Heart left ventricle (tissue), 16 donors: ENCODE results near the gene SUPT20HL2. TPM values are rescaled to one million over a fixed set of nuclear protein-coding genes. Genes with fewer than 3 reads are reported as not detected.
"Not testable (repeated sequence)": the region's sequence is repeated elsewhere in the genome, so short reads cannot be mapped to it uniquely, and the experiment has no call there.

Experiments used
- ATAC-seq, 4 donors: fragments of 200-7000 bp; cut with Tn5 transposase; one replicate each; pipeline ENCODE4 v1.9.1; 2020 to 2022; ENCODE audit warnings: moderate library complexity in 4 of 4, mild to moderate bottlenecking in 3 of 4, moderate number of reproducible peaks in 1 of 4
- DNase-seq, 5 donors: peaks; one replicate each; pipeline ENCODE4 v3.0.0-alpha.2; 2020
- H3K27ac ChIP-seq, 12 donors: fragments of 200-600 bp; sonication (generic) in 4 of 12; one replicate each; pipeline versions ENCODE4 v1.5.0 to v1.8.0; 2016 to 2022; ENCODE audit warnings: mild to moderate bottlenecking in 2 of 12
- H3K27me3 ChIP-seq, 9 donors: fragments of 200-600 bp; sonication (generic) in 2 of 9; one replicate each; pipeline versions ENCODE4 v1.5.1 to v1.8.0; 2016 to 2022; ENCODE audit warnings: mild to moderate bottlenecking in 3 of 9
- H3K36me3 ChIP-seq, 9 donors: fragments of 200-600 bp; sonication (generic) in 2 of 9; one replicate each; pipeline versions ENCODE4 v1.5.0 to v1.8.0; 2018 to 2022; ENCODE audit warnings: mild to moderate bottlenecking in 2 of 9
- H3K4me1 ChIP-seq, 12 donors: fragments of 200-600 bp; sonication (generic) in 4 of 12; one replicate each; pipeline versions ENCODE4 v1.5.0 to v1.8.0; 2016 to 2022; ENCODE audit warnings: mild to moderate bottlenecking in 3 of 12
- H3K4me3 ChIP-seq, 12 donors: fragments of 200-600 bp; sonication (generic) in 4 of 12; one replicate each; pipeline versions ENCODE4 v1.5.0 to v1.8.0; 2017 to 2022; ENCODE audit warnings: mild to moderate bottlenecking in 9 of 12, moderate library complexity in 4 of 12
- H3K9me3 ChIP-seq, 12 donors: fragments of 200-600 bp; sonication (generic) in 4 of 12; one replicate each; pipeline versions ENCODE4 v1.5.0 to v1.8.0; 2016 to 2022; ENCODE audit warnings: mild to moderate bottlenecking in 1 of 12
- POLR2A ChIP-seq, 2 donors: fragments of 450-650 bp; IDR thresholded peaks; one replicate each; pipeline ENCODE4 v1.6.1; 2017; ENCODE audit warnings: antibody characterized with exemption in 2 of 2, mild to moderate bottlenecking in 2 of 2, moderate library complexity in 2 of 2
- WGBS, 4 donors: extraction: QIAGEN DNeasy Blood & Tissue Kit in 2 of 4; methylation state at CpG; one replicate each; pipeline versions ENCODE4 v1.1.5 to v1.1.7; 2013 to 2018; 5-methylcytosine and 5-hydroxymethylcytosine counted together
- intact Hi-C, 10 donors: fragments of 100-400 bp; cut with DNase I; formaldehyde crosslinking; loops; one replicate each; pipeline versions ENCODE4 v1.11.1 to v1.14.2; 2022
- long read RNA-seq, 3 donors: library from polyadenylated mRNA; unstranded; transcript quantifications; one replicate each; pipeline ENCODE4 v2.0.0, GENCODE V29; 2020 to 2021
- polyA plus RNA-seq, 2 donors: library from polyadenylated mRNA; stranded (reverse); fragments of 200-250 nt; gene quantifications; one replicate each; pipeline ENCODE4 v1.2.3, GENCODE V29; 2013
- total RNA-seq, 9 donors: library from RNA; depleted of rRNA in 2 of 9; stranded (reverse); fragments of >200 nt in 2 of 9; fragmentation: NEBNext Ultra II Directional in 3 of 9; extraction: Animal tissue kit (Norgen Biotek cat#: 25700) in 3 of 9; gene quantifications; one replicate each; pipeline versions ENCODE4 v1.1.0 to v1.2.4, GENCODE V29; 2016 to 2023
- TF ChIP-seq, protein P1 (sequence below), 12 donors: fragments of 200-600 bp; sonication (generic) in 4 of 12; IDR thresholded peaks; one replicate each; pipeline versions ENCODE4 v1.5.0 to v1.8.0; 2018 to 2022; ENCODE audit warnings: antibody characterized with exemption in 12 of 12, mild to moderate bottlenecking in 5 of 12
- donor health status: ischemic (EF 13 %, LVEDD 7.1; RV severe dilation, severe dysfunction).
- donor health status: healthy with polysubstance abuse.
- donor health status: DM: no; HTN: yes; CAD: no.
- donor health status: DM: no; HTN: no; CAD: no.
- donor health status: ischemic (EF 25% LVEDD 6.9; RV normal size, moderate dysfunction).
- donor health status: ischemic (EF 25% LVEDD 5.7; RV mildly dilated, moderate dysfunction).
- donor health status: healthy.
- donor health status: DM: yes; HTN: yes; CAD: no.
- donor health status: ischemic (EF 35%, LVEDD 5.7; RV mildly dilated, moderate dysfunction).
- donor health status: nonischemic (EF 11% LVEDD 7.7; RV severe dilation, severe dysfunction).
- donor health status: DM: yes; HTN: yes; CAD: no.
- donor health status: PGD.
- donor health status: ischemic (EF 29% LVEDD 5.4; RV normal size, mild dysfunction).
- donor health status: nonischemic (EF 23%, LVEDD 6.1; RV moderate dilation, normal function).

Gene SUPT20HL2
- total RNA-seq = under 1 TPM in 1 of 9 donors, not detected in 8; 0.22 TPM
- not detected for polyA plus RNA-seq
- long read RNA-seq, donor 1 = 0 reads
- long read RNA-seq, donor 2 = 0 reads
- long read RNA-seq, donor 3 = 0 reads

DNA sequence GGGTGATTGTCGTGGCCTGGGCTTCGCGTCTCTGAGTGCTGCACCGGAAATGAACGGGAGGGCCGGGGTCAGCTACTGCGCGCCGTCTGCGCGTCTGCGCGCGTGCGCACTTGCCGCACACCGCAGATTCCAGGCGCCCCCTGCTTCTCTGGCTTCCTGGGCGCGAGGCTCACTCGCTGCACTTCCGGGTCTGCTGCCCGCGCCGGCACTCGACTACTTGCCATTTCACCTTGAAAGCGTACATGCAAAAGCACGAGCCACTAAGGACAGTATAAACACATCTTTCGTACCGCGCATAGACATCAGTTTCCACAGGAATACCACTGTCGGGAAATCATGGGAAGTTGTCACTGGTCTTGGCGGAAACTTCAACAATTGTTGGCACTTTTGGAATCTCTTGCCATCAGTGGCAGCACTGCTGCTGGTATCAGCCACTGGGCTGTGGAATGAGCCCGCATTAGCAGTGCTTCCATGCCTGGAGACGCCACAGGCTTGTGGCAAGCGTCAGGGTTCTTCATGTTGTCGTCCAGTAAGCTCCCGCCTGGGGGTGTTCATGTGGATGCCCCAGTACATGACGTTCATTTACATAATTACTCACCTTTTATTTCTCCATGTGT lies at the start of gene SUPT20HL2:
Gene SUPT20HL2 (minus strand): TSS at position 51 of the 617 bp plus-strand sequence. CDS start 754 bp downstream, outside the sequence.
- Histone ChIP-seq H3K9me3 (no peaks in the 10 kb centered on the region), H3K27ac (no peak within 1 kb of the TSS), H3K4me1 (peaks cover 0 to 10% (median 0%) of the 10 kb centered on the region in 12 donors), H3K27me3 (peaks cover 0 to 13% (median 0%) of the 10 kb centered on the region in 9 donors), H3K4me3 (no peak within 1 kb of the TSS), H3K36me3 (no peaks in the 10 kb centered on the region)
- 90 to 98% (median 95%) methylated on average over 38 to 39 of the region's 39 CpGs for WGBS, 4 donors
- intact Hi-C loops = no loop called here
- ATAC-seq (no peak), DNase-seq (no peak)
- TF ChIP-seq, protein P1, sequence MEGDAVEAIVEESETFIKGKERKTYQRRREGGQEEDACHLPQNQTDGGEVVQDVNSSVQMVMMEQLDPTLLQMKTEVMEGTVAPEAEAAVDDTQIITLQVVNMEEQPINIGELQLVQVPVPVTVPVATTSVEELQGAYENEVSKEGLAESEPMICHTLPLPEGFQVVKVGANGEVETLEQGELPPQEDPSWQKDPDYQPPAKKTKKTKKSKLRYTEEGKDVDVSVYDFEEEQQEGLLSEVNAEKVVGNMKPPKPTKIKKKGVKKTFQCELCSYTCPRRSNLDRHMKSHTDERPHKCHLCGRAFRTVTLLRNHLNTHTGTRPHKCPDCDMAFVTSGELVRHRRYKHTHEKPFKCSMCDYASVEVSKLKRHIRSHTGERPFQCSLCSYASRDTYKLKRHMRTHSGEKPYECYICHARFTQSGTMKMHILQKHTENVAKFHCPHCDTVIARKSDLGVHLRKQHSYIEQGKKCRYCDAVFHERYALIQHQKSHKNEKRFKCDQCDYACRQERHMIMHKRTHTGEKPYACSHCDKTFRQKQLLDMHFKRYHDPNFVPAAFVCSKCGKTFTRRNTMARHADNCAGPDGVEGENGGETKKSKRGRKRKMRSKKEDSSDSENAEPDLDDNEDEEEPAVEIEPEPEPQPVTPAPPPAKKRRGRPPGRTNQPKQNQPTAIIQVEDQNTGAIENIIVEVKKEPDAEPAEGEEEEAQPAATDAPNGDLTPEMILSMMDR (IDR thresholded peaks at IDR 0.05) = no peak
- TF ChIP-seq POLR2A (IDR thresholded peaks at IDR 0.05) = no peak

GRCh38 chrX:24362089-24362745 lies 48.3 kb upstream of the SUPT20HL2 start:
- not testable (repeated sequence) for H3K27ac ChIP-seq, H3K36me3 ChIP-seq, H3K4me1 ChIP-seq, DNase-seq, ATAC-seq, H3K4me3 ChIP-seq, H3K9me3 ChIP-seq, H3K27me3 ChIP-seq
- intact Hi-C loops = loop anchor here in 1 of 10 donors (10.0 kb wide), 1 partner anchor 97 kb away; no protein-coding TSS in a partner anchor
- WGBS, 4 donors = 87 to 96% (median 93%) methylated on average over 22 to 41 of the region's 41 CpGs

GRCh38 chrX:24360272-24360671 lies 46.4 kb upstream of the SUPT20HL2 start, which contains the start of gene SUPT20HL1:
Gene SUPT20HL1 (plus strand): TSS chrX:24360639. CDS start chrX:24362761, 2,122 bp downstream.
- intact Hi-C loops = loop anchor here in 1 of 10 donors (10.0 kb wide), 1 partner anchor 95 kb away; no protein-coding TSS in a partner anchor
- Histone ChIP-seq H3K4me3 (no peak within 1 kb of the TSS), H3K27me3 (peaks cover 0 to 6% (median 0%) of the 10 kb centered on the region in 9 donors), H3K27ac (no peak within 1 kb of the TSS), H3K36me3 (no peaks in the 10 kb centered on the region), H3K4me1 (no peaks in the 10 kb centered on the region), H3K9me3 (peaks cover 0 to 5% (median 0%) of the 10 kb centered on the region in 12 donors)
- no peak for DNase-seq
- ATAC-seq = no peak
- TF ChIP-seq, protein P1 (IDR thresholded peaks at IDR 0.05) = no peak
- TF ChIP-seq POLR2A (IDR thresholded peaks at IDR 0.05) = no peak
- WGBS, 4 donors = 73 to 93% (median 80%) methylated on average over 3 of the region's 3 CpGs

GRCh38 chrX:24357106-24357505 lies 43.2 kb upstream of the SUPT20HL2 start:
- Histone ChIP-seq H3K4me1 (no peaks in the 10 kb centered on the region), H3K4me3 (no peak overlapping the region), H3K36me3 (no peaks in the 10 kb centered on the region), H3K9me3 (peaks cover 0 to 4% (median 0%) of the 10 kb centered on the region in 12 donors), H3K27me3 (peaks cover 0 to 13% (median 0%) of the 10 kb centered on the region in 9 donors), H3K27ac (no peak overlapping the region)
- intact Hi-C loops = no loop called here
- ATAC-seq (peak in 1 of 4 donors; percentile 34), DNase-seq (no peak)
- no peak for TF ChIP-seq POLR2A (IDR thresholded peaks at IDR 0.05)

GRCh38 chrX:24355095-24355494 lies 41.2 kb upstream of the SUPT20HL2 start:
- WGBS, 4 donors = 81 to 94% (median 87%) methylated on average over 8 of the region's 8 CpGs
- no peak for TF ChIP-seq POLR2A (IDR thresholded peaks at IDR 0.05)
- TF ChIP-seq, protein P1 (IDR thresholded peaks at IDR 0.05) = no peak
- Histone ChIP-seq H3K9me3 (no peaks in the 10 kb centered on the region), H3K36me3 (no peaks in the 10 kb centered on the region), H3K27ac (no peak overlapping the region), H3K4me3 (no peak overlapping the region), H3K27me3 (peaks cover 0 to 13% (median 0%) of the 10 kb centered on the region in 9 donors), H3K4me1 (no peaks in the 10 kb centered on the region)
- DNase-seq (no peak), ATAC-seq (no peak)
- intact Hi-C loops = no loop called here
